NCI-H526 (cell line): Measurements from ENCODE around the gene FGFRL1.

Experiments
- DNase-seq, 2 experiments: peaks; one replicate each; lab custom pipeline; 2025; lab: John Stamatoyannopoulos, UW

FGFRL1 gene

GRCh38 chr4:992297-993110 is 18.9 kb upstream of the FGFRL1 start:
- DNase-seq = peak; percentile 27 to 62

DNA sequence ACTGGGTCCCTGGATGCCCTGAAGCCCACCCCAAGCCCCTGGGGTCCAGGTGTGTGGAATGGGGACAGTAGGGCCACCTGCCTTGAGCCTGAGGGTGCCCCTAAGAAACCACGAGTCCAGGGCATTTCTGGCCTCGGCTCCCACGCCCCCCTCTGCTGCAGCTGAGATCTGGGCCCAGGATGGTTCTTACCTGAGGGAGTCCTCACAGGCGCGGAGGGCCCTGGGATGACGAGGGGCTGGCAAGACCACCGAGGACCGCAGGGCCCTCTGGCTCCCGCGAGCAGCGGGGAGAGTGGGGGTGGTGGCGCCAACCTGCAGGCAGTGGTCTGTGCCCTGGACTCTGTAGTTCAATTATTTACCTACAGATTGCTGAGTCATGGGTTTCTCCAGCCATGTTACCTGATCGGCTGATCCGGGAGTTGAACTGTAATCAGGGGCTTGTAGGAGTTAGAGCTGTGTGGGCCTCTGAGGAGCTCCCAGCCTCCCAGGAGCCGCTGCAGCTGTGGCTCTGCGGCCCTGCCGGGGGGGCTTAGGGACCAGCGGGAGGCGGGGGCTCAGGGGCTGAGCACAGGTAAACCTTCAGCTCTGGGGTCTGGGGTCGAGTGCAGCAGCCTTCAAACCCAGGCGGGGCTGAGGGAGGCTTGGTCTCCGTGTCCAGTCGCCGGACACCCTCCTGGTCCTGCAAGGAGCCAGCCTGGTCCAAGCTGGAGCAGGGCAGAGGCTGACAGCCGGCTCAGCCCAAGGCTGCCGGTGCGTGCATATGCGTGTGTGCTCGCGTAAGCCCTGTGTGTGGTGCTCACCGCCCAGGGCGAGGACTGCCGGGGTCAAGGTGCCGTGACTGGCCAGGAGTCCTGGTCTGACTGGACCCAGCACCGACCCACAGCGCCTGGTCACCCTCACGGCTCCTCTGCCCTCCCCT is 18.1 kb upstream of the FGFRL1 start, which contains the start of gene SLC26A1:
Gene SLC26A1 (minus strand): TSS at position 294 of the 919 bp plus-strand sequence. CDS start 1,701 bp downstream, outside the sequence.
- DNase-seq = peak in 1 of 2 experiments; percentile 55

DNA sequence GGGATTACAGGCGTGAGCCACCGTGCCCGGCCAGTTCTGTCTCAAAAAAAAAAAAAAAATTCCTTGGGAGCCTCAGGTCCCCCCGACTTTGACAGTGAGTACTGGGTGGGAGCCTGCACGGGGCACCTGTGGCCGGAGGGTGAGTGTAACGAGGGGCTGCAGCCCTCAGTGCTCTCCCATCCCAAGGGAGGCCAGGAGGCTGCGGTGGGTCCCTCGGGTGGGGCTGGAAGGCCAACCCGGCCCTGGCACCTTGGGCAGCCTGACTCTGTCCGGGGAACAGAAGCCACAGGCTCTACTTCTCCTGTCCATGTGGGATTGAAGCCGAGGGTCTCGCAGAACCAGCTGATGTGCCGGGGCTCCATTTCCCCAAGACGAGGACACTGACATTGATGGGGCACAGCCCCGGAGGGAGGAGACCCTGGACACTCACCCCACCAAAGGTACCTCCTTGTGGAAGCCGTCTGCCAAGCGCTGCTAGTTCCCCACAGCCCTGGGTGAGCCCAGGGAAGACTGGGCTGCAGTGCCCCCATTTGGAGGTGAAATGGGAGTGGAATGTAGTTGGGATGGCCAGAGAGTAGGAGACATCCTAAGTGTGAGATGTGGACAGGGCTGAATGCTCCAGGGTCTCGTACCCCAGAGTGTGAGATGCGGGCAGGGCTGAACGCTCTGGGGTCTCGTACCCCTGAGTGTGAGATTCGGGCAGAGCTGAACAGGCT is 16.0 kb upstream of the FGFRL1 start:
- no peak for DNase-seq

DNA sequence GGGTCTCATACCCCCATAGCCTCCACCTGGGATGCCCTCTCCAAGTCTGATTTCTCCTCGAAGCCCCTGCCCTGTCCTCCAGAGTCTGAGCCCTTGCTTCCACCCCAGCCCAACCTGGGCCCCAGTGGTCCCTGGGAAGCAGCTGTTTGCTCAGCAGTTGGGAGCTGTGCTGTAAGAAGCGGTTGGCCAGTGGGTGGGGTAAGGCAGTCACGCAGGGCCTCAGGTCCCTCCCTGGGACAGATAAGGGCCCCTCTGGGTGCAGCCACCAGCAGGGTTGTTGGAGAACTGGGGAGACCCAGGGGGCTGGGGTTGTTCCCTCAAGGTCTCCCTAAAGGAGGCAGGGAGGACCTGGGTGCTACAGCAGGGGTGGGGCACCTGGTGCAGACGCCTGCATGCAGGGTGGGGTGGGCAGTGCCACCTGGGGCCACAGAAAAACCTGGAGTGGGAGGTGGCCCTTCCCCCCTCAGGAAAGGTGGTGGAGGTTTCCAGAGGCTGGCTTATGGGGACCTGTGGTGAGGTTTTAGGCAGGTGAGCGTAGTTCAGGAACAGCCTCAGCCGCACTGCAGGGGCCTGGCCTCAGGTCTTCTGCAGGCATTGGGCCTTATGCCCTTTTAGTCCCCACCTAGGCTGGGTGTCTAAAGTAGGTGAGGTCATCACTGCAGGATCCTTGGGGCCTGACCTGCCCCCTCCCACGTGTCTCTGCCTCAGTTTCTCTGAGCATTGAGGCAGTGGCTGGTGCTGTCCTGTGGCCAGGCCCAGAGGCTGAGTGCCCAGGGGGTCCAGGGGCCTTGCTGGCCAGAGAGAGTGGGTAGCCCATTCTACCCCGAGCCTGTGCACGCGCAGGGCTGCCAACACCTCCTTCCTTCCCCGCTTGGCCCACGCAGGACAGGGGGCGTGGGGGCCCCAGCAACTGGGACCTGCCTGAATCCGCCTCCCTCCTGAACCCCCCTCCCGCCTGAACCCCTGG is 15.1 kb upstream of the FGFRL1 start:
- peak in 1 of 2 experiments; percentile 32 for DNase-seq

GRCh38 chr4:996997-997374 is 14.4 kb upstream of the FGFRL1 start:
- no peak for DNase-seq

DNA sequence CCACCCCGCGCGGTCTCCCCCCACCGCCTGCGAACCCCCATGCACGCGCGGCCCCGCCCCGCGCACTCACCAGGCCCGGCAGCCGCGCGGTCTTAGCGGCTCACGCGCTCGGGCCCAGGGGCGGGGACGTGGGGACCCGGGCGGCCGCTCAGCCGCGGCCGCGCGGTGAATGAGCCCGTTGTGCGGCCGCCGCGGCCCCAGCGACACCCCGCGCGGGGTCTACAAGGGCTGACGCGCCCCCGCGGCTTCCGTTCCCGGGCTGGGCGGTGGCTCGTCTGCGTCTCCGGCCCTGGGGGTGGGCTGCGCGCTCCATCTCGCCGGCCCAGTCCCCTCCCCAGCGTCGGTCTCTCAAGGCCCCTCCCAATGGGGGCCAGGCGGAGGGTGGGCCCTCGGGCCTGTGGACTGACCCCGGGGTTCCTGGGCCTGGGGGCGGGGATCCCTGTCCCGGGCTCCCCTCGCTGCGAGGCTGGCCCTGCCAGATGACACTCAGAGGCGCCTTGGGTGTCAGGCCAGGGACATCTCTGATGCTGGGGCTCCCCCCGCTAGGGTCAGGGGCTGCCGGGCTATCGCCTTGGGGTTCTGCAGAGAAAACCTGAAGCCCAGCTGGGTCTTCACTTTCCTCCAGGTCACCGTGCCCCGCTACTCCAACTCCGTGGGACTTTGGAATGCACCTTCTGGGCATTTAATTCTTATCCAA is 13.9 kb upstream of the FGFRL1 start:
- peak in 1 of 2 experiments; percentile 56 for DNase-seq

DNA sequence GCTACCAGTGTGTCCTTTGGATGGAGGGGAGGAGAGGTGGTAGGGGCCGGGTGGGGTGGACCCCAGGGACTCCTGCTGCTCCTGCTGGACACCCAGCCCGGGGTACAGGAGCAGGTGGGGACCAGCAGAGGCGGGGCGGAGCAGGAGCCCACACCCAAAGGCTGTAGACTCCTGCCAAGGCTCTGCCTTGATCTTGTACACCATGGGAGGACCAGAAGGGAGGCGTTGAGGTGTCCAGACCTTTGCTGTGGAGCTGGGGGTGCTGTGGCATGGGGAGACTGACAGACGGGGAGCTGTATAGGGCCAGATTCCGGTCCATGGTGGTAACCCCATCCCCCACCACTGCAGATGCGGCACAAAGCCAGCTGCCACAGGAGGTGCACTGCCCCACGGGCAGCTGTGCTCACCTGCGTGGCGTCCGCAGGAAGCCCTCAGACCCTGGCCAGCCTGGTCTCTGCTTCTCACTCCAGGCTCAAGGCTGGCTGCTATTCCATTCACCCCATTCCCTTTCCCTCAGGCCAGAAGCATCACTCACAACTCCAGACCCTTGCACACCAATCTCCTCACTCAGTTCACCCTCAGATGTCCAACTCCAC is 13.2 kb upstream of the FGFRL1 start:
- no peak for DNase-seq

- peak in 1 of 2 experiments; percentile 51 for DNase-seq
Observed at GRCh38 chr4:999240-999863, 12.1 kb upstream of the FGFRL1 start.

- DNase-seq = no peak
Observed at GRCh38 chr4:999882-1000425, 11.5 kb upstream of the FGFRL1 start.

DNA sequence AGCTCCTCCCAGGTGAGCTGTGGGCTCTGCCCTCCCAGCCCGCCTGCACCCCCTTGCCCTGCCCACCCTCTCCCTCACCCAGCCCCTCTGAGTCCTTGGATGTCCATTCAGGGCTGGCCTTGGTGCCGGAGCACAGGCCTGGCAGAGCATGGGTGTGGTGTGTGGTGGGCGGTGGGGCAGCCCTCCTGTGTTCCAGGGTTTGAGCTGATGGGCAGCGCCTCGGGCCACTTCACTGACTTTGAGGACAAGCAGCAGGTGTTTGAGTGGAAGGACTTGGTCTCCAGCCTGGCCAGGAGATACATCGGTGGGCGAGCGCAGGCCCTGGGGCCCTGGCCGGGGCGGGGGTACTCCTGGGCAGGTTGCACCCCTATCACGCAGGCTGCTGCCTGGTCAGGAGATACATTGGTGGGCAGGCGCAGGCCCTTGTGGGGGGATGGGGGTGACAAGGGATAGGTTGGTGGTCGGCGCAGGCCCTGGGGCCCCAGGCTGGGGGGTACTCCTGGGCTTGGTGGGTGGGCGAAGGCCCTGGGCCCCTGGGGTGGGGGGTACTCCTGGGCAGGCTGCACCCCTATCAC is 10.7 kb upstream of the FGFRL1 start:
- DNase-seq = no peak

DNA sequence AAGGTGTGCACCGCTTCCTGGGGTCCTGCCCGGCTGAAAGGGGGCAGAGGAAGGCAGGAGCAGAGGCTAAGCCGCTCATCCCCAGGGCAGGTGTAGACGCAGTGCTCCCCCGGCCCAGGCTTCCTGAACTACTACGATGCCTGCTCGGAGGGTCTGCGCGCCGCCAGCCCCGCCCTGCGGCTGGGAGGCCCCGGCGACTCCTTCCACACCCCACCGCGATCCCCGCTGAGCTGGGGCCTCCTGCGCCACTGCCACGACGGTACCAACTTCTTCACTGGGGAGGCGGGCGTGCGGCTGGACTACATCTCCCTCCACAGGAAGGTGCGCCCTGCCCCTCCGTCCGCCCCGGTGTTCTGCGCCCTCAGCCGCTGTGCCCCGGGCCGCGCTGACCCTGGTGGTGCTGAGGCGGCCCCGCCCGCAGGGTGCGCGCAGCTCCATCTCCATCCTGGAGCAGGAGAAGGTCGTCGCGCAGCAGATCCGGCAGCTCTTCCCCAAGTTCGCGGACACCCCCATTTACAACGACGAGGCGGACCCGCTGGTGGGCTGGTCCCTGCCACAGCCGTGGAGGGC is 9.8 kb upstream of the FGFRL1 start:
- DNase-seq = no peak

- peak in 1 of 2 experiments; percentile 52 for DNase-seq
Observed at GRCh38 chr4:1002131-1002630, 9.2 kb upstream of the FGFRL1 start.

DNA sequence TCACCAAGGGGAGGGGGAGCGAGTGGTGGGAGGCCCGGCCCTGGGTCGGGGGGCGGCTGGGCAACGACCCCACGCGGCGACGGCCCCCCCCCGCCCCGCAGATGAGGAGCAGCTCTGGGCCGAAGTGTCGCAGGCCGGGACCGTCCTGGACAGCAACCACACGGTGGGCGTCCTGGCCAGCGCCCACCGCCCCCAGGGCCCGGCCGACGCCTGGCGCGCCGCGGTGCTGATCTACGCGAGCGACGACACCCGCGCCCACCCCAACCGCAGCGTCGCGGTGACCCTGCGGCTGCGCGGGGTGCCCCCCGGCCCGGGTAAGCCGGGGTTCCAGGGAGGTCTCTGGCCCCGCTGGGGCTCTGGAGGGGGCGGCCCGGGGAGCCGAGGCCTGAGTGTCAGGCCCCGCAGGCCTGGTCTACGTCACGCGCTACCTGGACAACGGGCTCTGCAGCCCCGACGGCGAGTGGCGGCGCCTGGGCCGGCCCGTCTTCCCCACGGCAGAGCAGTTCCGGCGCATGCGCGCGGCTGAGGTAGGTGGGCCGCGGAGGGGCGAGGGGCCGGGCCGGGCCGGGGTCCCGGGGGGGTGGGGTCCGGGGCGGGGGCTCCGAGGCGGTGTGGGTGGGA is 8.7 kb upstream of the FGFRL1 start:
- DNase-seq = peak in 1 of 2 experiments; percentile 23

DNA sequence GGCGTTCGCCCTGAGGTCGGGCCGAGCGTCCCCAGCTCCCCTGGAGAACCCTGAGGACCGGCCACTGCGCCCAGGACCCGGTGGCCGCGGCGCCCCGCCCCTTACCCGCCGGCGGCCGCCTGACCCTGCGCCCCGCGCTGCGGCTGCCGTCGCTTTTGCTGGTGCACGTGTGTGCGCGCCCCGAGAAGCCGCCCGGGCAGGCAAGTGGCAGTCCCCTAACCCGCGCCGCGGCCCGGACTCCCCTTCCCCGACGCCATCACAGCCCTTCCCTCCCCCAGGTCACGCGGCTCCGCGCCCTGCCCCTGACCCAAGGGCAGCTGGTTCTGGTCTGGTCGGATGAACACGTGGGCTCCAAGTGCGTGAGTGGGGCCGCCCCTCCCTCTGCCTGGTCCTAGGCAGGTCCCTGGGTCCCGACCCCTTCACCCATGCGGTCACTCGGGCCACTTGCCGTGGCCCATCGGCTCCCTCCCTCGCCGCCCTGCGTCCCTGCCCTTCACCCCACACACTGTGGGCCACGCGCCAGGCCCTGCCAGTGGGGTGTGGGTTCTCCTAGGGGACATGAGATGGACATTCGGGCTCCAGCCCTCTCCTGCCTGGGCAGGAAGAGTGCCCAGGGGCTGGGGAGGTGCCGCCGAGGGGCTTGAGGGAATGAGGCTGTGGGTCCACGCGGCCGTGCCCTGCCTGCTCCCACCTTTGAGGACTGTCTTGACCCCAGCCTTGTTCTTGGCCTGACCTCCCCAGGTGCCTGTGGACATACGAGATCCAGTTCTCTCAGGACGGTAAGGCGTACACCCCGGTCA is 8.0 kb upstream of the FGFRL1 start:
- no peak for DNase-seq

DNA sequence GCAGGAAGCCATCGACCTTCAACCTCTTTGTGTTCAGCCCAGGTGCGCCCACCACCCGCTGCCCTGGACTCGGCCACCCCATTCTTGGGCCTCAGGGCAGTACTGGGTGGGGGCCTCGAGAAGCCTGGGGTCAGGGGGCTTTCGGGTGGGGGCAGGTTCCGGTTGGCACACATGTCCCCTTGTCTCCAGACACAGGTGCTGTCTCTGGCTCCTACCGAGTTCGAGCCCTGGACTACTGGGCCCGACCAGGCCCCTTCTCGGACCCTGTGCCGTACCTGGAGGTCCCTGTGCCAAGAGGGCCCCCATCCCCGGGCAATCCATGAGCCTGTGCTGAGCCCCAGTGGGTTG is 7.4 kb upstream of the FGFRL1 start:
- DNase-seq = no peak

- DNase-seq = no peak
Observed at GRCh38 chr4:1004557-1005485, 6.6 kb upstream of the FGFRL1 start.
